Daoy (cell line): ENCODE results near the gene CELA1. TPM values are rescaled to one million over a fixed set of nuclear protein-coding genes. Genes with fewer than 3 reads are reported as not detected.
"Not testable (repeated sequence)": the region's sequence is repeated elsewhere in the genome, so short reads cannot be mapped to it uniquely, and the experiment has no call there.

Source experiments
- DNase-seq: peaks from one replicate; pipeline ENCODE4 v3.0.0-alpha.2; 2015; ENCODE audit warnings: low read depth
- total RNA-seq: library from RNA; depleted of rRNA; stranded (reverse); fragments of >200 nt; shearing (Covaris generic); gene quantifications from 2 replicates; pipeline ENCODE4 v1.2.3, GENCODE V29; 2014; rRNA removed

CELA1 gene
- total RNA-seq, 1 experiment from 2014 or later: not detected

- not testable (repeated sequence) for DNase-seq
Observed at GRCh38 chr12:51318057-51318806, 28.2 kb downstream of the CELA1 start.

DNA sequence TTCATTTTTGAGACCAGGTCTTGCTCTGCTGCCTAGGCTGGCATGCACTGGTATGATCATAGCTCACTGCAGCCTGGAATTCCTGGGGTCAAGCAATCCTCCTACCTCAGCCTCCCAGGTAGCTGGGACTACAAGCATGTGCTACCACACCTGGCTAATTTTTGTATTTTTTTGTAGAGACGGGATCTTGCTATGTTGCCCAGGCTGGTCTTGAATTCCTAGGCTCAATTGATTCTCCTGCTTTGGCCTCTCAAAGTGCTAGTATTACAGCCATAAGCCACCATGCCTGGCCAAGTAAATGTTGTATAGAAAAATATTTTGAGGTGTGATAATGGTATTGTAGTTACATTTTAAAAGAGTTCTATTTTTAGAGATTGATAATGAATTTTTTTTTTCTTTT lies 35.1 kb downstream of the CELA1 start:
- DNase-seq: no peak

DNA sequence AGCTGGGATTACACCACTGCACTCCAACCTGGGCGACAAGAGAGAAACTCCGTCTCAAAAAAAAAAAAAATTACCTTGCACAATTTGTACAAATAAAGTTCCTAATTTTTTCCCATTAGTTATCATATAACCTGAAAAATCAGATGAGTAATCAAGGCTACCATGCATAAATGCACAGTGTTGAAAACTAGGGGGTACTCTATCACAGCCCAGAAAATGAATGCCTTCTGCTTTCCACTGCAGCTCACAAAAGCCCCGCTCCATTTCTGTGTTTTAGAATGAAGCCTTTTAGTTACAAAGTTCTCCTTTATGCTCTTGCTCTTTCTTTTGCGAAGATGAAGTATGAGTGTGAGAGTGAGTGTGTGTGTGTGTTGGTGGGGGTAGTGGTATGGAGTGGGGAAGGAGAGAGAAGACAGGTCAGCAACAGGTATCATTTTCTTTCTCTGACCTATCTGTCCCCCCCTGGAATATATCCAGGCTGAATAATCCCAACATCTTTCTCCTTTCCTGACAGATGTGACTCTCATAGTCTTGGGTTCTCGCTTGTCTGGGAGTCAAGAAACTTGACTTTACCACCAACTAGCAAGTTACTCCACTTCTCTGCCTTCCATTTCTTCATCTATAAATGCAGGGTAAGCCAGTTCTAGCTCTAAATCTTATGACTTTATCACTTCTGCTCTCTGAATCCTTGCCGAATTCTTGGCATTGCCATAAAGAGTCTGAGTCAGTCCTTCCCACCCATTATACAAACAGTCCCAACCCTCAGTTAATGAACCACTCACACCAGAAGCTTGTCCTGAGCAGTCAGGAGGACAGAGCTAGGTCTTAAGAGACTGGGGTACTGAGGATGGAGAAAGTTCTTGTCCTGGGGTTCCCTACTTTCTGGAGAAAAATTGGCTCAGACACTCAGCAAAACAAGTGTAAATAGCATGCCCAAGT lies 38.6 kb downstream of the CELA1 start:
- DNase-seq: peak; percentile 85

DNA sequence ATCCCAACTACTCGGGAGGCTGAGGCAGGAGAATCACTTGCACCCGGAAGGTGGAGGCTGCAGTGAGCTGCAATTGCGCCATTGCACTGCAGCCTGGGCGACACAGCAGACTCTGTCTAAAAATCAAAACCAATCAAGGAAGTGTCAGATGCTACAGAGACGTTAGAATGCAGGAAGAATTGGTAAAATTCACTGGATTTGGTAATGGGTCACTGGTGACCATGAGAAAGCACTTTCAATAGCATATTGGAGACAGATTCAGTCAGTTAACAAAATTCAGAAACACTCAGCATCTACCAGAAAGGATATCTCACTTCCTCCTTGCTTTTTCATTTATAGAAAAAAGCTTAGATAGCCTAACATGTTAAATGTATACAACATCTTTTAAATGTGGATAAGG lies 40.0 kb downstream of the CELA1 start:
- DNase-seq: no peak

DNA sequence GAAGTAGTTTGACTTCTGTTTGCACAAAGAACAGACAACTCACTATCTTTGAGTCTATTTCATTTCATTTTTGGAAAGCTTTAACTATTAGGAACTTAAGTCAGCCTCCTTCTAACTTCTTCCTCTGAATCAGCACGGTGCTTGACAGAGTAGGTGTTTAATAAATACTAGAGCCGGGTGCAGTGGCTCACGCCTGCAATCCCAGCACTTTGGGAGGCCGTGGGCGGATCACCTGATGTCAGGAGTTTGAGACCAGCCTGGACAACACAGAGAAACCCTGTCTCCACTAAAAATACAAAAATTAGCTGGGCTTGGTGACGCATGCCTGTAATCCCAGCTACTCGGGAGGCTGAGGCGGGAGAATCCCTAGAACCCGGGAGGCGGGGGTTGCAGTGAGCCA lies 45.7 kb downstream of the CELA1 start:
- DNase-seq: not testable (repeated sequence)

GRCh38 chr12:51295651-51296050 lies 50.8 kb downstream of the CELA1 start:
- DNase-seq: no peak

DNA sequence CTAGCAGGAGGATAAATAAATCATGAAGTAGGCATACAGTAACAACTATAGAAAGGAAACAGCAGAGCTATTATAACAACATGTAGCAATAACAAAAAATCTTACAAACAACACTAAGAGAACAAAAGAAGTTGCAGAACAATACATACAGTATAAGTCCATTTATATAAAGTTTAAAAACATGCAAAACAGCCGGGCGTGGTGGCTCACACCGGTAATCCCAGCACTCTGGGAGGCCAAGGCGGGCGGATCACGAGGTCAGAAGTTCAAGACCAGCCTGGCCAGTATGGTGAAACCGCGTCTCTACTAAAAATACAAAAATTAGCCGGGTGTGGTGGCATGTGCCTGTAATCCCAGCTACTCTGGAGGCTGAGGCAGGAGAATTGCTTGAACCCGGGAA lies 52.4 kb downstream of the CELA1 start:
- not testable (repeated sequence) for DNase-seq

DNA sequence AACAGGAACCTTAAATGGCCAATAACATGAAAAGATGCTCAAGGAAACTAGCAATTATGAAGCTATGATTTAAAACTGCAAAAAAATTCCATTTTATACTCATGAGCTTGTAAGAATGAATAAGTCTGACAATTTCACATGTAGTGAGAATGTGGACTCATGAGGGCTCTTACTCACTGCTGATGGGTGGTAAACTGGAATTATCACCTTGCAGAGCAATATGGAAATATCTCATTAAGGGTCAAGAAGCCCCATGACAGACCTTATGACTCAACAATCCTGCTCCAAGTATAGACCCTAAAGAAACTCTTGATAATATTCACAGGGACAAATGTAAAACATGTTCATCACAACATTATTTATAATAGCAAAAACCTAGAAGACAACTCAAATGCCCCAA lies 52.8 kb downstream of the CELA1 start:
- DNase-seq: no peak

- not testable (repeated sequence) for DNase-seq
Observed at GRCh38 chr12:51291603-51292513, 54.6 kb downstream of the CELA1 start.

DNA sequence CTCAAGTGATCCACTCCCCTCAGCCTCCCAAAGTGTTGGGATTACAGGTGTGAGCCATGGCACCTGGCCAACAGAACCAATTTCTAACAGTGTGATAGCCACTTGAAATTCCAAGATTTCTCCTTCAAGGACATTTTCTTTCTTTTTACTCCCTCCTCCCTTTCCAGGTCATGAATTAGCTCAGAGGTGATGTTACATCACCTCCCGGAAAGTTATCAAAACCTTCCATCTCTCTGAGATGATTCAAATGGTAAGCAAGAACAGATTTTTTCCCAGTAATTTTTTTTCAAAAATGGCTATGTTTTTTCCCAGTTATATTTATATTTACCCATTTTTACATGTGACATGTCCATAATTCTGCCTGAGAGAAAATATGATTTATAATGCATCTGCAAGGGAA lies 60.6 kb downstream of the CELA1 start:
- DNase-seq: no peak

GRCh38 chr12:51281202-51281924 lies 65.1 kb downstream of the CELA1 start:
- DNase-seq: no peak

Other genes with a start within 250 kb of the CELA1 start
- 4.9 and 9.5 TPM in 2 replicates for gene TFCP2, start 173.5 kb downstream of the CELA1 start, total RNA-seq
- gene POU6F1, start 128.6 kb downstream of the CELA1 start, total RNA-seq: 0.71 and 4.2 TPM in 2 replicates
- 226 and 263 TPM in 2 replicates for gene DAZAP2, start 107.9 kb downstream of the CELA1 start, total RNA-seq
- 10.4 and 26.9 TPM in 2 replicates for gene SMAGP, start 76.3 kb downstream of the CELA1 start, total RNA-seq
- gene BIN2, start 22.5 kb downstream of the CELA1 start, total RNA-seq: not detected in 2 replicates
- 4.3 and 14.0 TPM in 2 replicates for gene GALNT6, start 44.7 kb upstream of the CELA1 start, total RNA-seq
- gene SLC4A8, start 78.2 kb upstream of the CELA1 start, total RNA-seq: 2.3 and 16.6 TPM in 2 replicates
- gene SCN8A, start 244.6 kb upstream of the CELA1 start, total RNA-seq: 1.0 and 3.0 TPM in 2 replicates